Fibroblast of pulmonary artery (primary cell): Measurements from ENCODE around the gene SLIT1.

Experiments used
- DNase-seq: peaks from one replicate; pipeline ENCODE4 v3.0.0-alpha.2; 2010; ENCODE audit warnings: low read depth
- H3K4me3 ChIP-seq: replicated peaks from 2 replicates; pipeline ENCODE4 v1.5.1; 2011; ENCODE audit warnings: low read depth, mild to moderate bottlenecking, control low read depth, low read length, moderate library complexity
- CTCF ChIP-seq: IDR thresholded peaks from 2 replicates; pipeline ENCODE4 v1.5.1; 2011; ENCODE audit warnings: mild to moderate bottlenecking, control low read depth, low read length, inconsistent platforms; ENCODE audit errors: missing control alignments

Gene SLIT1

DNA sequence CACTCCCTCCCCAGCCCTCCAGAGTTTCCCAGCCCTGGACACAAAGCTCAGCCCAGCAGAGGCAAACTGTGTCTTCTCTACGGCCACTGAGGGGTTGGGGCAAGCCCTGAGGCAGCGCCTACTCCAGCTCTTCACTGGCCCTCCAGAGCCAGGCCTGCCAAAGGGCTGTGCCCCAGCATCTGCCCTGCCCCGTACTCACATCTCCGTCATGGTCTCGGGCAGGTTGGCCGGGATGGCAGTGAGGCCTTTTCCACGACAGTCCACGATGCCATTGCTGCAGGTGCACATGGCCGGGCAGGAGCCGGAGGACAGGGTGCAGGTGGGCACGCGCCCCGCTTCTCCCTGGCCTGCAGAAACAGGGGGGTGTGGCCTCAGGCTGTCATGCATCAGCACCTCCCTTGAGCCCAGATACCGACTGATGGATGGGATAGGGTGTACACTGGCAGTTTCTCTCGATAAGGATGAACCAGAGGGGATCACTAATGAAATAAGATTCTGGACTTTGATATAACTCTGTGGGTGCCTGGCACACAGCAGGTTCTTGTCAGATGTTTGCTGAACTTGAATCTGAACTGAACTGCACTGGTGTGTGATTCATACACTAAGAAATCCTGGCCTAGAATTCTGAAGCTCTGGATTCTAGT is 125.2 kb downstream of the SLIT1 start:
- no peak for TF ChIP-seq CTCF
- H3K4me3 ChIP-seq, result no peak overlapping the region
- no peak for DNase-seq

DNA sequence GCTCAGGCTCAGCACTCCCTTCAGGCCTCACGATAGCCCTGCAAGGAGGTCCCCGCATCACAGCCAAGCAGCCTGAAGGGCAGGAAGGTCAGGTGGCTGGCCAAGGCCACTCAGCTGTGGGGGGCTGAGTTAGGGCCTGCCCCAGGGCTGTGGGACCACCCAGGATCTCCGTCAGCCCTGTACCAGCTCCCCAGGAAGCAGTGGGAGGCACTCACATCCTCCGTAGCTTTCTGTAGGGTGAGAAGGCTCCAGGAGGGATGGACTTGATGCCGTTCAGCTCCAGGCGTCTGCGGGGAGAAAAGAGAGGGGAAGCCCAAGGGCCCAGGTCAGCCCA is 125.9 kb downstream of the SLIT1 start:
- TF ChIP-seq CTCF, result no peak
- no peak overlapping the region for H3K4me3 ChIP-seq
- DNase-seq, result no peak

DNA sequence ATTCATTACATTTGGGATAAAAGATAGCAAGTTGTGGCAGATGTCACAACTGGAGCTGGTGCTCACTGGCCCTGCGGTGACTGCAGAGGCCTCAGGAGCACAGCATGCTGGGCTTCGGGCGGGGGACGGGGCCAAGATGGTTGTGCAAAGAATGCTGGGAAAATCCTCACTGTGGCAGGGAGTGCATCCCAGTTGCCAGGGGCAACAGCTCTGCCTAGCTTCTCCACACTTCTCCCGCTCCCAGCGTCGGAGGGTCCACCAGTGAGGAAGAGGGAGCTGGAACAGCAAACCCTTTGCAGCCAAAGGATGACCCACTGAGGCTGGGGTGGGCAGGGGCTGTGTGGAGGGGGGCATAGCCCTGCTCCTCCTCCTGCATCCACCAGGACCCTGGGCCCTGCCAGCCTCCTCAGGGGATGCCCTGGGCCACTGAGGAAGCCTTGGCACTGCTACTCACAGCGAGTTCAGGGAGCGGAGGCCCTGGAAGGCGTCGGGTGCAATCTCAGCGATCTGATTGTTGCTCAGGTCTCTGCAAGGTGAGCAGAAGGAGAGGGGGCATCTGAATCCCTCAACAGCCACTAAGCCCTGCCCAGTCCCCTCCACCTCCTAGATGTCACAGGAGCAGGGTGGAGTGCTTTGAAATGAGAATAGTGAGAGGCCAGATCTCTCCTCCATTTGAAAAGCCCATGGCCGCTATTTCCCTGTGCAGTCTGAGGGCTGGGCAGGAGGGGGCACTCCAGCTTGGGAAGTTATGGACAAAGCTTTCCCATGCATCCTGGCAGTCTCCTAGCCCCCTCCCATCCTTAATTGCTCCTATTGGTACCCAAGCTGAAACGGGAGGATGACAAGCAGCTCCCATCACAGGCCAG is 126.5 kb downstream of the SLIT1 start:
- no peak for TF ChIP-seq CTCF
- H3K4me3 ChIP-seq, result no peak overlapping the region
- DNase-seq, result no peak

DNA sequence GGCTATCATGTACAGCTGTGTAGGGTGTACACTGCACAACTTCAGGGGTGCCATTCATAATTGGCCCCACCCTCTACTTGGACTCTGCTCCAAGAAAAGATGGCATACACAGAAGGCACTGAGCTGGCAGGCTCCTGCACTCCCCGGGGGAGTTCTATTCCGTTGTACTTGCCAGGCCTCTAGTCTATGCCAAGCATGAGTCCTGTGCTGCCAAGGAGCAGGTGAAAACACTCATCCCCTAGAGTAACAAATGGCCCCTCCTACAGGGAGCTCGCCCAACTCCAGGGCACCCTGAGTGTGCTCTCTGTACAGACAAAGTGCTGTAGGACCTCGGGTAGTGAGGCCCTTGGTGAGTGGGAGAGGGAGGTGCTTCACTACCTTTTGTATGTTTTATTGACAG is 127.2 kb downstream of the SLIT1 start:
- no peak overlapping the region for H3K4me3 ChIP-seq
- no peak for TF ChIP-seq CTCF
- no peak for DNase-seq

- no peak overlapping the region for H3K4me3 ChIP-seq
- TF ChIP-seq CTCF, result no peak
- DNase-seq, result no peak
Measured at GRCh38 chr10:97057491-97058235, 128.1 kb downstream of the SLIT1 start.

GRCh38 chr10:97056003-97056630 is 129.6 kb downstream of the SLIT1 start:
- no peak overlapping the region for H3K4me3 ChIP-seq
- no peak for TF ChIP-seq CTCF
- DNase-seq, result no peak
